Measurements from ENCODE around the gene RASSF3.

Gene RASSF3

DNA sequence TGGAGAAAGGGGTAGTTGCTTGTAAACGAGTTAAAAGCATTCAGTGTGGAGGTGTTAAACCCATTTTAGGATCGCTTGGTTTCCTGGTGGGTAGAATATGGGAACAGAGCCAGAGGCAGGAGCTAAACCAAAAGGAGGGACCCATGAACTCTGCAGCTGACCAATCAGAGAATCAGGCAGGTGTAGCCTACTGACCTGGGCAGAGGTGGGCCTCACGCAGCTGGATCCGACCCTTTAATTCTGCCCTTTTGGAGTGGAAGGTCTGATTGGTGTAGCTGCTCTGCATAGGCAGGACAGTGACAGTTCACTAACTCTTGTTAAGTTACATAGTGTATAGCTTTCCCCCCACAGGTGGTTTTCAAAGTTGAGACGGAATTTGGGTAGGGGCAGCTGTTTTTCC lies 85.3 kb downstream of the RASSF3 start:
- no peak for DNase-seq

DNA sequence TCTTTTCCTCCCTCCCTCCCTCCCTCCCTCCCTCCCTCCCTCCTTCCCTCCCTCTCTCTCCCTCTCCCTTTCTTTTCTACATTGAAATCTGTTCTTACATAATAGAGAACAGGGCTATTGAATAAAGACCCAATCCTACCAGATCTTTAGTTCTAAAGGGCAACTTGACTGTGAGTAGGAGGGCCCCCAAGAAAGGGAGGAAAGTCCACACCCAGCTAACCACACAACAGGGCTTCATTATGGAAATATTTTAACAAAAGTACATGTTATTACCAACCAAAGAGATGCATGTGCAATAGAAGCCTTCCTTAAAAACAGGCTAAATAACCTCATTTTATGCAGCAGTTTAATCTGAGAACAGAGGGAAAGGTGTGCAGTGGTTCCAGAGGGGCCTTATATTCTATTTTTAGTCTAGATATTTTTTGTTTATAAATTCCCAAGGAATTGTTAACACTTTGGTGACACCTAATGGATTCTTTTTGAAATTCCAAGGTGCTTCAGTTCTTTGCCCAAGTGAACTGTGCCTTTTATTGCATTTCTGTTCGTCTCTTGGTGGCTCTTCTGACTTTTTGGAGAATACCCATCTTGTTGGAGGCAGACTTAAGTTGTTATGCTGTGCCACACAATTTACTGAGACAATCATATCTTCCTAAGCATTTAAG lies 85.9 kb downstream of the RASSF3 start:
- no peak for DNase-seq

DNA sequence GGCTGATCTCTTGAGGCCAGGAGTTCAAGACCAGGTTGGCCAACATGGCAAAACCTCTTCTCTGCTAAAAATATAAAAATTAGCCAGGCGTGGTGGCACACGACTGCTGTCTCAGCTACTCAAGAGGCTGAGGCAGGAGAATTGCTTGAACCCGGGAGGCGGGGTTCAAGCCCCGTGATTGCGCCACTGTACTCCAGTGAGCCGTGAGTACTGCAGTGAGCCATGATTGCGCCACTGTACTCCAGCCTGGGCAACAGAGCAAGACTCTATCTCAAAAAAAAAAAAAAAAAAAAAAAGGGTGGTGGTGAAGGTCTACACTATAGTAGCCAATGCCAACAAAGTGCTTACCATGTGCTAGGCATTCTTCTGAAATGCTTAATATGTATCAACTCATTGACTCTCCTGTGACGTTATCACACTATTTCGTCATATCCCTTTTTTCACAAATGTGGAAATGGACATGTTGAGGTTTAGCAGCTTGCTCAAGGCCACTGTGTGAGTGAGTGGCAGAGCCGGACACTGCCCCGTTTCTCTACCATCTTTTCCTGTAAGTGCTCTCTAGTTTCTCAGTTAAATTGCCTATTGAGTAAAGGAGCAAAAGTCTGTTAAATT lies 89.3 kb downstream of the RASSF3 start:
- DNase-seq = no peak

DNA sequence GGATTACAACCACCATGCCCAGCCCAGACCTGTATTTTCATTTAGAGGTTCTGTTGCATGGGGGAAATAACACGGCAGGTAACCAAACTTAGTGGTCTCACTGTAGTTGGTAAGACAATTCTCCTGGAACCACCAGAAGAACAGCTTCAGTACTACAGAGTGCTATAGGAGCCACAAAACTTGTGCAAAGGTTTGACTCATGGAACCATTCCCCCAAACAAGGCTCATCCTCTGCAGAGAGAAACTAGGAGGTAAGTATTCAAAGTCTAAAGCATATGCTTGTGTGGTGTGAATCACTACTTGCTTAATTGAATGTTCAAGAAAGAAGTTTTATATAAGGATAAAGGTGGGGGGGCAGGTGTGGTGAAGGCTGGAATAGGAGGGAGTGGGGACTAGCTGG lies 90.2 kb downstream of the RASSF3 start:
- DNase-seq = no peak

DNA sequence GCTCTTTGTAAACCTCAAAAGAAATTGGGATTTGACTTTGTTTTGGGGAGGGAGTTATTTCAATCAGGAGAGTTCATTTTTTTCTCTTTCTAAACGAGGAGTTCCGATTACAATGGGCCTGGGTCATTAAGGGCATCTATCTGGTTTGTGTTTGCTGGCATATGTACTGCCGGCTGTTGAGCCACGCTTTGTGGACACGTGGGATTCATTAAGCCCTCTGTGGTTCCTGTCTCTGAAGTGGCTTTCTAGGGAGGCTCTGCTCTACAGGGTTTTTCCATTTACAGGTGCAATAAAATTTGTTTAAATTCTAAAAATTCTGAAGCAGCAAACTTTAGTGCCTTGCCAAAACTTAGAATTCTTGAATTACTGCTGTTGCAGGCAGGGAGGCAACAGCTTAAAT lies 91.0 kb downstream of the RASSF3 start:
- no peak for DNase-seq

DNA sequence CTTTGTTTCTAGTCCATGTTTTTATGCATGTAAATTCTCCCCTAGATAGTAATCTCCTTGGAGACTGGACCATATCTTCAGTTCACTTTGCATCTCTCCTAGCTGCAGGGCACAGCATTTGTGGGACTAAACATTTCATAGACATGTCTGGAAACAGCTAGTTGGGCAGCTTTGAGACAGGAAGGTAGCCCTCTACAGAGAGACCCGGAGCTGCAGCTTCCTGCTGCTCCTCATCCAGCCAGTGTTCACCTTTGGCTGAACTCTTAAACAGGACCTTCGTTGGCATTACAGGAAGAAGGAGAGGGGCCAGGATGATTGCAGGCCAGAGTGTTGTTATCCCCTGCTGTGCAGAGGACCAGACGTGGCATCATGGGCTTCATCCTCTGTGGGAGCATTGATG lies 96.0 kb downstream of the RASSF3 start:
- DNase-seq = no peak

DNA sequence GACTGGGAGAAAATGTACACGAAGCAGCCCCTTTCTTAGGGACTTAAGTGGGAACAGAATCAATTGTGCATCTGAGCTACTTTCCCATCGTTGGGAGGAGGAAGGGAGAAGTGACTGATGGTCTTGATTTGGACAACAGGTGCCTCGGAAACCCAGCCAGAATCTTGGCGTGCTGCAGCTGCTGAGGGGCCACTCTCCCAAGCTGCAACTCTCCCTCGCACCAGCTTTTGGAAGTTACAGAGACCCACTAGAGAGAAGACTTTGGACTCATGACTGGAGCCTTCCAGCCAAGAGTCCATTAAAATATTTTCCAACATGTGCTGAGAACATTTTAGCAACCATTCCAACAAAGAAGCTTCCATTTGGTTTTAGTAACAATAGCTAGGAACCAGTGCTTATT lies 96.6 kb downstream of the RASSF3 start:
- DNase-seq = no peak

DNA sequence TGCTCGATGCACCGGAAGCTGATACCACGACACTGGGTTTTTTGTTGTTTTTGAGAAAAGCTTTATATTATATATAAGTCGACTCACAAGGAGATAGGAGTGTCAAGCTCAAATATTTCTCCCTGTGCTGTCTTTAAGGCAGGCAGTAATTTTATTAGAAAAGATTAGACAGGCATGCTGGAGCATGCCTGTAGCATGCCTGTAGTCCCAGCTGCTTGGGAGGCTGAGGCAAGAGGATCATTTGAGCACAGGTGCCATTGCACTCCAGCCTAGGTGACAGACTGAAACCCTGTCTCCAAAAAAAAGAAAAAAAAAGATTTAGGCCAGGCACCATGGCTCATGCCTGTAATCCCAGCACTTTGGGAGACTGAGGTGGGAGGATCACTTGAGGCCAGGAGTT lies 97.1 kb downstream of the RASSF3 start:
- no peak for DNase-seq

DNA sequence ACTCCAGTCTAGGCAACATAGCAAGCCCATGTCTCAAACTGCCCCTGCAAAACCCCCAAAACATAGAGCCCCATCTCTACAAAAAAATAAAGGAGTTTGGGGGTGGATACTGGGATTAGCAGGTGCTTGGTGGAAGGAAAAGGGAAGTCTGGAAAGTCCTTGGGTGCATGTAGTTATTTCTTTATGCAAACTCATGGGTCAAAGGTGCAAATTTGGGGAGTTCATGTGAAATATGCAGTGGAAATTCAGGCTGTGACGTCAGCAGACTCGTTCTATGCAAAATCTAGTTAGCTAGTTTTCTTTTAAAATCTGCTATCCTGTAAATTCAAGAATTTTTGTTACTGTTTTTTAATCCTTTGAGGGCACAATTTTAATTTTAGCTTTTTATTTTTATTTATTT lies 97.6 kb downstream of the RASSF3 start:
- DNase-seq = no peak

DNA sequence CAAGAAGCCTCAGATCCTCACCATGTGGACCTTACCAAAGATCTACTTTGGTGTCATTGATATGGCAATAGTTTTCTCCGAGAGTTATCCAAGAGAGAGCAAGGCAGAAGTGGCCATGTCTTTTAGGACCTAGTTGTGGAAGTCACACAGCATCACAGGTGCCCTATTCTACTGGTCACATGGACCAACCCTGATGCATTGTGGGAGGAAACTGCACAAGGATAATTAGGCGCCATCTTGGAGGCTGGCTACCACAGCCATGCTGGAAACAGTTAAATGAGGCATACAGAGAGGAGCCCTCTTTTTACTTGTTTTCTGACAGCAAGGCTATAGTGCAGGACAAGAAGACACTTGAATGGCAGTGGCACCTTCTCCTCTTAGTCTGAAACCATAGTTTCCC lies 99.1 kb downstream of the RASSF3 start:
- DNase-seq = no peak

DNA sequence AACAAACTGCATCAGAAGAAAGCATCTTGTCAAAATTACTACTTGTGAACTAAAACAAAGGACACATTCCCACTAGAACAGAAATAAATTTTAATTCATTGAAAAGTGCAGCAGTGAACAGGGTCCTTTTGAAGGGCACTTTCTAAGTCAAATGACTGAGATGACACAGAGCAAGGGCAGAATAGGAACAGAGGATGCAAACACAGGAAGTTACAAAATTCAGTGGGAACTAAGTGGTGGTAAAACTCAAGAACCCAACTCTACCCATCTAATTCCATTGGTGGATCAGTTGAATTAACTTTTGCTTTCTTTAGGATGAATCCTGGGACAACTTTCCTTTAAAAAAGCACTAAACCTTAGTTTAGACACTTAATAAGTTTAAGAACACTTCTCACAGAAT lies 103.1 kb downstream of the RASSF3 start:
- no peak for DNase-seq

DNA sequence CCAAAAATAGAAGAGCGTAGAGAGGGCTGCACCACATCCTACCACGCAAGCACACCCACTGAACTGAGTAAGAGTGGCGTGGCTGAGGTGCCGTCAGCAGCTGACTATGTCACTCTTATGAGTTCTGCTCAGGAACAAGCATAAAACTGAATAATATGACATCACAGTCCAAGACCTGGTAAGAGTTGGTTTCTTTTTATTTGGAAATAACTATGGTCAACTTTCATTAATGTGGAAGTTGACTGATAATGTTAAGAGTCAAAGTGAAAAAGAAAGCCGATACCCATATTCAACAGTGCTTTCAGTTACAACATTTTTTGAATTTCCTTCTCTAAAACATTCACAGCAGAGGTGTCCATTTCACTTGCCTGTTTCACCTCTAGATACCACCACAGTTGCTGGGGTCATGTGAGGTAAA lies 104.3 kb downstream of the RASSF3 start:
- DNase-seq = no peak

DNA sequence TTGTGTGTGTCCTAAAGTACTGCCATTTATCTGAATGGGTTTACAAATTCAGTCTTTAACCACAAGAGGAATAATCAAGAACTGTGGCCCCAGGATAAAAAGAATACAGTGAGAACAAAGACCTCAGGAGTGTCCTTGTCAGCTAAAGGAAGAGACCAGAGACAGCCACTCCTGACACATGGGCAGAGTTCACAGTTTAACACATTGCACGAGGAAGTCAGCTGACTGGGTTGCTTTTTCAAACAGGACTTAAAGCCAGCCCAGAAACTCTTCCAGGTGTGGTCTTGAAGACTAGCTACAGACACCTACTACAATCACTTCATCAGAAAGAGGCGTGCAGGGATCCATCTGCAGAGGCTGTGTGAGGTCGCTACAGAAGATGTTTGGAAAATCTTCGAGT lies 106.1 kb downstream of the RASSF3 start:
- DNase-seq = no peak

DNA sequence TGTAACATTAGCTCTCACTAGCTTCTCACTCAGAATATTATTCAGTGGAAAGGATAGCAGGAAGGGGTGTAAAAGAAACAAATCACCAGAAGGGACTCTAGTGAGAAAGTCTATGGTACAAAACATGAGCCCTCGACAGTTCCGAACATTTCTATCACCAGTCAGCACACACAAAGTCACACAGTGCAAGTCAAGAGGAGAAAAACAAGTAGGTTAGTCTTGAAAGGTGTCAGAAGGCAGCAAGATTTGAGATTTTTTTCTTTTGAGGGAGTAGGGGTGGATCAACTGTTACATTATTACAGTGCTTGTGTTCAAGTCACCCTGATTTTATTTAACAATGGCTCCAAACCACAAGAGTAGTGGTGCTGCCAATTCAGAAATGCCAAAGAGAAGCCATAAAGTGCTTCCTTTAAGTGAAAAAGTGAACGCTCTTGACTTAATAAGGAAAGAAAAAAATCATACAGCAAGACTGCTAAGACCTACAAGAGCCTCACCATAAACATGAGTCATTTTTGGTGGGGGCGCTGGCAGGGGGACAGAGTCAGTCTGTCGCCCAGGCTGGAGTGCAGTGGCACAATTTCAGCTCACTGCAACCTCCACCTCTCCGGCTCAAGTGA lies 106.7 kb downstream of the RASSF3 start:
- DNase-seq = no peak

DNA sequence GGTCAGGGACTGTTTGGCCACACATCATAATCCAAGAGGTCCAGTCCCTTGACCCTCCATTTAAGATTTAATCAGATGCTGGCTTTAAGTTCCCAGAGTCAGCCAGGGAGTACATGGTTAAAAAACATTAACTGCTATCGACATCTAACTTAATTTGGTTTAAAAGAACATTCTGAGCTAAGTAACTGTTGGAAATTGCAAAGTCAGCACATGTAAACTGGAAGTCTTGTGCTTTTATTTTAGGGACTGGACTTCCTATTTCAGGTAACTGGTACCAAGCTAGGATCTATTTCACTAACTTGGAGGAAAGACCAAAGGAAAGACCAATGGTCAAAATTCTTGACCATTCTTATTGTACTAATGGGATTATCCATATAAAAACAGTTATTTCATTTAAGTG lies 108.4 kb downstream of the RASSF3 start:
- no peak for DNase-seq

DNA sequence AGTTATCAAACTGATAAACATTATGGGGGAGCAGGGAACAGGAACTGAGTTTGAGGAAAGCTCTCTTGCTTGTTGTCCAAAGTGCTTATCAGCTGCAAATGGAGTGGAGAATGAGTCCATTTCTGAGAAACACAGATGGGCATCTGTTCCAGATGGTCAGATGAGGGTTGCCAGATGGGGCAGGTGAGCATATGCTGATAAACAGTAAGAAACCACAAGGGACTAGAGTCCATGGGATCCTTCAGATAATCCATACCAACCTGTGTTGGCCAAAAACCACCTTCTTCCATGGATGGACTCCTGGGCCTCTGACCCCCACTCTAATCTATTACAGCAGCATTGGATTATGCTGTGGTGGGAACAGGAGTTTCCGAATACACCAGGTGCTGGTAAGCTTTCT lies 110.6 kb downstream of the RASSF3 start:
- DNase-seq = no peak

DNA sequence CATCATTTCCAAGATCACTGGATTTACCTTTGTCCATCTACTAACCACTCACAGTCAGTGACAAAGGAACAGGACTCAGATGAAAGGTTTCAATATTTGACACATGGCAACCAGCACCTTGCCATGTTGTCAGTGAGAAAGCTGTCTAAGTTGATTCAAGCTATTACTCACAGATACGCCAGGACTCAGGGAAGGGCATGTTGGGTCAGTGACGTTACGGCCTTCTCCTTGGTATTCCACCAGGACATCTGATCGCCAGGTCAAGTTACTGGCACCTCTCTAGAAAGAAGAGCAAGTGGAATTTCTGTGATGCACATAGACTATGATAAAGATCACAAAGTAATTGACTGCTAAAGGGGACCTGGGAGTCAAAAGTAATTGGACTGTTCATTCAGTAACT lies 112.5 kb downstream of the RASSF3 start:
- DNase-seq = no peak

DNA sequence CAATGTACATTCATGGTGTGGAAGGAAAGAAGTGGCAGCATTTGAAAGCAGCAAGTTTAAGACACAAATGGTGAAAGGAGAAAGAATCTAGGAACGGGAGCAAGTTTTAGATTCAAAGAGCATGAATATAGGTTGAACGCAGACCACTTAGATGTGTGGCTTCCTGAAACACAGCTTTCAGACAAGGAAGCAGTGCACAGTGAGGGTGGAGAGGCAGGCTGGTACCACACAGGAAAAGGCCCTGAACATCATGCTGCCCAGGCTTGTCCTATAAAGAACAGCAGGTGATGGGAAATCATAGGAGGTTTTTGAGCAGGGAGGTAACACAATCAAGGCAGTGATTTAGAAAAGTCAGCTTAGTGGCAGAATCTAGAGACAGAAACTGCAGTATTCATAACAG lies 113.3 kb downstream of the RASSF3 start:
- no peak for DNase-seq

DNA sequence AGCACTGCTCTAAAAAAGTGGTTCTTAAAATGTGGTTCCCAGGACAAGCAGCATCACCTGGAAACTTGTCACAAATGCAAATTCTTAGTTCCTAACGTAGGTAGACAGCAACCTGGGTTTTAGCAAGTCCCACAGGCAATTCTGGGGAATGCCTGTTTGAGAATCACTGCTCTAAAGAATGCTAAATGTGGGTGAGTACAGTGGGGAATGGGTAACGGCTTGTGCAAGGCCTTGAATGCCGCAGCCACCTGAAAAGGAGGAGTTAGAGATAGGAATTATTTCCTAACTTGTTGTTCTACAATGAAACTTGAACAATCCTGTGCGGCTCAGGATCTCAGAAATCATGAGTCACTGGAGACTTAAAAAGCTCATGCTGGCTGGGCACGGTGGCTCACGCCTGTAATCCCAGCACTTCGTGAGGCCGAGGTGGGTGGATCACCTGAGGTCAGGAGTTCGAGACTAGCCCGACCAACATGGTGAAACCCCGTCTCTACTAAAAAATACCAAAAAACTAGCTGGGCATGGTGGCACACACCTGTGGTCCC lies 114.0 kb downstream of the RASSF3 start:
- DNase-seq = no peak

DNA sequence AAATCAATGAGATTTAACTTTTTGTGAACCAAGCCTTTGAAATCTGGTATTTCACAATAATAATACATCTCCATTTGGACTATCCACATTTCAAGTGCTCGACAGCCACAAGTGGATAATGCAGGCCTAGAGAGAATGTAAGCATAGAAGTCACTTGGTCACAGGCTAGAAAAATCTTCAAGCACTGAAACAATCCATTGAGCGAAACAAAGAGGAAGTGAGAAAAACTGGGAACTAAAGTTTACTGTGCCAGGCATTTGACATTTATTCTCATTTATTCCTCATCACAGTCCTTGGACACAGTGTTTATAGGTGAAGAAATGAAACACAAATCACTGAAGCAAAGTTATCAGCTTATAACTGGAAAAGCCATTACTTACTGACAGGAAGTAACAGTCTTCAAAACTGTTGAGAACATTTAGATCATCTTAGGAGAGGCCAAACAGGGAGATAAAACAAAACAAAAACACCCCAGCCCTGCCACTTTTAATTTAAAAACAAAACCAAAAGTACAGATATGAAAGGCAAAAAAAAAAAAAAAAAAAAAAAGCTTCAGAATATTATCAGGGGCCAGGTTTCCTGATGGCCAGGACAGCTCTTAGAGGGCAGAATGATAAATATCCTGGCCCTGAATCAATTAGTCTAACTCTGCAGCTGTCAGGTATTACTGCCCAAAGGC lies 119.8 kb downstream of the RASSF3 start:
- no peak for DNase-seq

DNA sequence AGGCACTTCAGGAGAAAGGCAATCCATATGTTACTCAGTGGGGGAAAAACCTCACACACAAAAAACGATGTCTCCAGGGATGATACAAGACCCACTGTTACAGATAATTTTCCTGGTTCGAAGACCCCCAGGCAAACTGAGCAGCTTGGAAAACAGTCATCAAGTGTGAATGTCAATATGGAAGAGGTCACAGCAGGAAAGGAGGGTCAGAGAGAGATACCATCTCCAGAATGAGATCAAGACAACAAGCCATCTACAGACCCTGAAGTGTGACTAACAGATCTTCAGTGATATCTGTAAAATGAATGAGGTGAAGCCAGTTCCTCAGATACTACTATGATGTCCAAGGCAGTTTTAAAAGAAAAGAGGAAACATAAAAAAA lies 120.3 kb downstream of the RASSF3 start:
- DNase-seq = no peak

DNA sequence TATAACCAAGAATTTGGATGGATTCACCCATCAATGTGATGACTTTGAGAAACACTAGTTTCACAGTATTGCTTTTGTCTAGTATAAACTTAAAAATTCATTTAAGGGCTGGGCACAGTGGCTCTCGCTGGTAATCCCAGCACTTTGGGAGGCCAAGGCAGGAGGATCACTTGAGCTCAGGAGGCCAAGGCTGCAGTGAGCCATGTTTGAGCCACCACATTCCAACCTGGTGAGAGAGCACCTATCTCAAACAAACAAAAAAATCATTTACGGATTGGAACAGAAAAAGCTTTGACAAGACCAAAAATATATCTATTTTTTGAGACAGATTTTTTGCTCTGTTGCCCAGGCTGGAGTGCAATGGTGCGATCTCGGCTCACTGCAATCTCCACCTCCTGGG lies 121.4 kb downstream of the RASSF3 start:
- DNase-seq = no peak

DNA sequence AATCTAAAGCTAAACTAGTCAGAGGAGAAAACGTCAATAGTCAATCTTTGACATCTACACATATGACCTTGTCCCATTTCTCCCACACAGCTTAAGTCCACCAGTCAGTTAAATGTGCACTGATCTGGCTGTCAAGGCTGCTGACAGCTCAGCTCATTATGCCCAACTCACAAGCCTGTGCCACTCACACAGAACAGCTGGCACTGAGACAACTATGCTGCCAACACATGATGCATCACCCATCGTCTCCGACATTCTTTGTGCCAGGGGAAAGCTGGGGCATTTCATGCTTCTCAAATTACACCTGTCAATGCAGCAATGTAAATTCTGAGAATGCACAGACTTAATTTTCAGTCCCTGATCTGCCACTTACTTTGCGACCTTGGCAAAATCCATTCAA lies 123.6 kb downstream of the RASSF3 start:
- DNase-seq = no peak

DNA sequence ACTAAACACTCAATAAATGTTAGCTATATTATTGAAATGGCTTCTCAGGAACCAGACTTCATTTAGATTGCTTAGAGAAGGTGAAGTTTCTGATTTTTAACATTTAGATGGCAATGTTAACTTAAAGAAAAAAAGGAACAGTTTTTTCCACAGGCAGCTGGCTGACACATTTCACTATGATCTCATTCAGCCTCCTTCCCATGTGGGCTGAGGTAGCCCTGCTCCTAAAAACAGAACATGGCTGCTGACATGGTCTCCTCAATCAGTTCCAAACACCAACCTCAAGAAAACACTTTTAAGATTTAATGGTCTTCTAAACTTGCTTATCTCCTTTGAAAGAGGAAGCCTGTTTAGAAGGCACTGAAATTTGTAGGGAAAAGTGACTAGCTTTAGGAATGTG lies 125.1 kb downstream of the RASSF3 start:
- DNase-seq = no peak

Data from activated CD4-positive, CD25-positive, alpha-beta regulatory T cell treated with anti-CD3 and anti-CD28 coated beads, Interleukin-2, amount 50 U/mL, for 72 hours (primary cell).